SK-N-SH treated with all-trans-retinoic acid at 6 μM for 48 hours (cell line): ENCODE measurements around the gene QKI.

ENCODE experiments used
- ATAC-seq: fragments of 200-7000 bp; cut with Tn5 transposase; 3 replicates; pipeline ENCODE4 v1.9.1; 2020; ENCODE audit warnings: mild to moderate bottlenecking, moderate library complexity
- ARNTL ChIP-seq: fragments of 450-650 bp; formaldehyde crosslinking; IDR thresholded peaks from 2 replicates; pipeline ENCODE4 v1.5.0; 2020; ENCODE audit warnings: low read depth, mild to moderate bottlenecking, moderate library complexity, borderline replicate concordance
- BACH2 ChIP-seq: fragments of 250-450 bp; sonication (Bioruptor Pico); IDR thresholded peaks from 2 replicates; pipeline ENCODE4 v1.9.0; 2021; ENCODE audit warnings: mild to moderate bottlenecking, borderline replicate concordance
- CSDC2 ChIP-seq: fragments of 250-450 bp; sonication (Bioruptor Pico); IDR thresholded peaks from 2 replicates; pipeline ENCODE4 v1.5.0; 2020; ENCODE audit warnings: mild to moderate bottlenecking, moderate library complexity
- ESRRG ChIP-seq: fragments of 250-450 bp; sonication (Bioruptor Pico); IDR thresholded peaks from 2 replicates; pipeline ENCODE4 v1.6.1; 2021; ENCODE audit warnings: mild to moderate bottlenecking
- GLIS3 ChIP-seq: fragments of 250-450 bp; sonication (Bioruptor Pico); IDR thresholded peaks from 2 replicates; pipeline ENCODE4 v1.5.0; 2020; ENCODE audit warnings: mild to moderate bottlenecking, moderate library complexity
- ISL1 ChIP-seq: fragments of 250-450 bp; sonication (Bioruptor Pico); IDR thresholded peaks from 2 replicates; pipeline ENCODE4 v2.1.2; 2022; ENCODE audit warnings: mild to moderate bottlenecking, moderate library complexity
- OSR1 ChIP-seq: fragments of 250-450 bp; sonication (Bioruptor Pico); IDR thresholded peaks from 2 replicates; pipeline ENCODE4 v1.8.0; 2022; ENCODE audit warnings: moderate library complexity, mild to moderate bottlenecking, inconsistent platforms
- PPARA ChIP-seq: fragments of 250-450 bp; sonication (Bioruptor Pico); IDR thresholded peaks from 2 replicates; pipeline ENCODE4 v1.5.0; 2020; ENCODE audit warnings: mild to moderate bottlenecking, borderline replicate concordance
- RARB ChIP-seq: fragments of 250-450 bp; sonication (Bioruptor Pico); IDR thresholded peaks from 2 replicates; pipeline ENCODE4 v1.8.0; 2021; ENCODE audit warnings: mild to moderate bottlenecking, moderate library complexity
- SNAI2 ChIP-seq: fragments of 250-450 bp; sonication (Bioruptor Pico); IDR thresholded peaks from 2 replicates; pipeline ENCODE4 v1.5.0; 2020; ENCODE audit warnings: mild to moderate bottlenecking, moderate library complexity
- TOX ChIP-seq: fragments of 250-450 bp; sonication (Bioruptor Pico); IDR thresholded peaks from 2 replicates; pipeline ENCODE4 v1.8.0; 2021; ENCODE audit warnings: mild to moderate bottlenecking, moderate library complexity, borderline replicate concordance
- ZC3H10 ChIP-seq: fragments of 250-450 bp; sonication (Bioruptor Pico); IDR thresholded peaks from 2 replicates; pipeline ENCODE4 v1.5.1; 2021; ENCODE audit warnings: mild to moderate bottlenecking, moderate library complexity
- ZFP3 ChIP-seq: fragments of 250-450 bp; sonication (Bioruptor Pico); IDR thresholded peaks from 2 replicates; pipeline ENCODE4 v1.5.0; 2020; ENCODE audit warnings: mild to moderate bottlenecking, moderate library complexity
- ZFP30 ChIP-seq: fragments of 450-650 bp; formaldehyde crosslinking; IDR thresholded peaks from 2 replicates; pipeline ENCODE4 v1.5.0; 2022; ENCODE audit warnings: mild to moderate bottlenecking, moderate library complexity
- ZNF565 ChIP-seq: fragments of 450-650 bp; formaldehyde crosslinking; conservative IDR thresholded peaks from 2 replicates; pipeline ENCODE4 v1.5.0; 2020; ENCODE audit warnings: low read depth, mild to moderate bottlenecking, moderate library complexity
- ZNF70 ChIP-seq: fragments of 450-650 bp; formaldehyde crosslinking; IDR thresholded peaks from 2 replicates; pipeline ENCODE4 v1.5.0; 2020; ENCODE audit warnings: mild to moderate bottlenecking, moderate library complexity
- ZNF8 ChIP-seq: fragments of 450-650 bp; formaldehyde crosslinking; IDR thresholded peaks from 2 replicates; pipeline ENCODE4 v1.5.0; 2020; ENCODE audit warnings: mild to moderate bottlenecking, moderate library complexity
- TF ChIP-seq, protein P1 (sequence below): fragments of 250-450 bp; sonication (Bioruptor Pico); IDR thresholded peaks from 2 replicates; pipeline ENCODE4 v1.5.1; 2021; ENCODE audit warnings: mild to moderate bottlenecking, moderate library complexity
- TF ChIP-seq, protein P2 (sequence below): fragments of 250-450 bp; sonication (Bioruptor Pico); IDR thresholded peaks from 2 replicates; pipeline ENCODE4 v1.8.0; 2021; ENCODE audit warnings: low read depth, mild to moderate bottlenecking, moderate library complexity, borderline replicate concordance
- TF ChIP-seq, protein P3 (sequence below): fragments of 250-450 bp; sonication (Bioruptor Pico); IDR thresholded peaks from 2 replicates; pipeline ENCODE4 v1.8.0; 2020; ENCODE audit warnings: mild to moderate bottlenecking, moderate library complexity, borderline replicate concordance
- TF ChIP-seq, protein P4 (sequence below): fragments of 250-450 bp; sonication (Bioruptor Pico); IDR thresholded peaks from 2 replicates; pipeline ENCODE4 v1.5.0; 2020; ENCODE audit warnings: mild to moderate bottlenecking, moderate library complexity

The QKI gene

DNA sequence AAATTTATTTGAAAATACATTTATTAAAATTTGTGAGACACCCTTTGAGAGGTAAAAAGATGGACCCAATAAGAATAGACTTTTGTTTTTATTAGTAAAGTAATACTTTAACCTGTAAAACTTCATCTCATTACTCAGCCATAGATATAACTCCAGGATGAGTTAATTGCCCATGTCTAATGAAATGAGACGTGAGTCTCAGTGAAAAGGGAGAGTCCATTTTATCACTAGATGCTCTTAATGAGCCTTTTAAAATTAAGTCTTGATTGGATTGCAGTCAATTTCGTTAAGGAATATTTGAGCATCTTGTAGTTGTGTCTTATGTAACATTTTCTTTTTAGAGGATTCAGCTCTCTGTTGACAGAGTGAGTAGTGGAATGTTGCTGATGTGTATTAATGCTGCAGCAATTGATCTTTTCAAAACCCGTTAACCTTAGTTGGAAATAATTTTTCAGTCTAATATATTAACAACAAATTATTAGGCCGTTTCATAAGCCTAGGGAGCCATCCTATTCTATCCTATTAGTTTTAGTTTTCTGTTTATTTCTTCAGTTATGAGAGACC, 77.3 kb downstream of the QKI start:
- TF ChIP-seq ZFP3 (CRISPR knock-in tag) (no peak), PPARA (CRISPR knock-in tag) (no peak), CSDC2 (no peak), ZC3H10 (no peak), TOX (no peak), SNAI2 (CRISPR knock-in tag) (no peak), ARNTL (CRISPR knock-in tag) (no peak), BACH2 (CRISPR knock-in tag) (no peak), ZFP30 (CRISPR knock-in tag) (no peak)
- TF ChIP-seq, protein P1, sequence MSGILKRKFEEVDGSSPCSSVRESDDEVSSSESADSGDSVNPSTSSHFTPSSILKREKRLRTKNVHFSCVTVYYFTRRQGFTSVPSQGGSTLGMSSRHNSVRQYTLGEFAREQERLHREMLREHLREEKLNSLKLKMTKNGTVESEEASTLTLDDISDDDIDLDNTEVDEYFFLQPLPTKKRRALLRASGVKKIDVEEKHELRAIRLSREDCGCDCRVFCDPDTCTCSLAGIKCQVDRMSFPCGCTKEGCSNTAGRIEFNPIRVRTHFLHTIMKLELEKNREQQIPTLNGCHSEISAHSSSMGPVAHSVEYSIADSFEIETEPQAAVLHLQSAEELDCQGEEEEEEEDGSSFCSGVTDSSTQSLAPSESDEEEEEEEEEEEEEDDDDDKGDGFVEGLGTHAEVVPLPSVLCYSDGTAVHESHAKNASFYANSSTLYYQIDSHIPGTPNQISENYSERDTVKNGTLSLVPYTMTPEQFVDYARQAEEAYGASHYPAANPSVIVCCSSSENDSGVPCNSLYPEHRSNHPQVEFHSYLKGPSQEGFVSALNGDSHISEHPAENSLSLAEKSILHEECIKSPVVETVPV (CRISPR knock-in tag) = no peak
- TF ChIP-seq, protein P2, sequence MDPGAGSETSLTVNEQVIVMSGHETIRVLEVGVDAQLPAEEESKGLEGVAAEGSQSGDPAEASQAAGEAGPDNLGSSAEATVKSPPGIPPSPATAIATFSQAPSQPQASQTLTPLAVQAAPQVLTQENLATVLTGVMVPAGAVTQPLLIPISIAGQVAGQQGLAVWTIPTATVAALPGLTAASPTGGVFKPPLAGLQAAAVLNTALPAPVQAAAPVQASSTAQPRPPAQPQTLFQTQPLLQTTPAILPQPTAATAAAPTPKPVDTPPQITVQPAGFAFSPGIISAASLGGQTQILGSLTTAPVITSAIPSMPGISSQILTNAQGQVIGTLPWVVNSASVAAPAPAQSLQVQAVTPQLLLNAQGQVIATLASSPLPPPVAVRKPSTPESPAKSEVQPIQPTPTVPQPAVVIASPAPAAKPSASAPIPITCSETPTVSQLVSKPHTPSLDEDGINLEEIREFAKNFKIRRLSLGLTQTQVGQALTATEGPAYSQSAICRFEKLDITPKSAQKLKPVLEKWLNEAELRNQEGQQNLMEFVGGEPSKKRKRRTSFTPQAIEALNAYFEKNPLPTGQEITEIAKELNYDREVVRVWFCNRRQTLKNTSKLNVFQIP = no peak
- no peak for ATAC-seq

DNA sequence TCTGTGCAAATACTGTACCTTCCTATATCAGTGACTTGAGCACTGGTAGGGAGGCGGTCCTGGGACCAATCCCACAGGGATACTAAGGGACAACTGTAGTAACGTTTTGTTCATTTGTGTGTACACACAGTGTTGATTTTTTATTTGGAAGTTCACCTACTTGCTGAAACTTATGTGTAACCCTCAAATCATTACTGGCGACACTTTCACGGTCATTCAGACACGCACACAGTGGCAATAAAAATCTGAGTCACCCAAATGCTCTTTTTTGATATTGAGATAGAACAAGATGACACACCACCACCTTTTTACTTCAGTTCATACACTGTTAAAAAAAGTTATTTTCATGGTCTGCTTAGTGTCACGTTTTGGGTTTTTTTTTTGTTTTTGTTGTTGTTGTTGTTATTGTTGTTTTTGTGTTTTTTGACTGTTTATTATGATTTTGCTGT, 79.8 kb downstream of the QKI start:
- TF ChIP-seq OSR1 (CRISPR knock-in tag) (no peak), CSDC2 (no peak), ESRRG (CRISPR knock-in tag) (no peak)
- TF ChIP-seq, protein P1 (CRISPR knock-in tag) = no peak
- no peak for ATAC-seq

DNA sequence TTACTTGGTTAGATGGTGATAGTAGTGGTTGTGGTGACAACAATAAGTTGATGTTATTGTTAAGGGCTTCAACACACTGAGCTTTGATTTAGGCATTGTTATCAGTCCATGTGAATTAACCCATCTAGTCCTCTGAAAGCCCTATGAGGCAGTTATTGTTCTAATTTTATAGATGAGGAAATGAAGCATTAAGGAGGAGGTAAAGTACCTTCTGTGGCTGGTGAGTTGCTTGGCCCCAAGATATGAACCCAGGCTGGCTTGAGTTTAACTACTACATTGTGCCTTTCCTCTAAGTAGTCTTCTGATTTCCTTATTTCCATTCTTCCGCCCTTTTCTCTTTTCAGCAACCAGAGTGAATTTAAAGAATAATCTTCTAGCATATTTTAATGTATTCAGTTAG, 81.7 kb downstream of the QKI start:
- ATAC-seq = no peak

More for the DNA sequence above, 81.7 kb downstream of the QKI start:
- TF ChIP-seq ZNF8 = no peak
- TF ChIP-seq ARNTL (CRISPR knock-in tag) = no peak
- TF ChIP-seq, protein P1 (CRISPR knock-in tag) = no peak
- TF ChIP-seq, protein P2 = no peak
- TF ChIP-seq, protein P3, sequence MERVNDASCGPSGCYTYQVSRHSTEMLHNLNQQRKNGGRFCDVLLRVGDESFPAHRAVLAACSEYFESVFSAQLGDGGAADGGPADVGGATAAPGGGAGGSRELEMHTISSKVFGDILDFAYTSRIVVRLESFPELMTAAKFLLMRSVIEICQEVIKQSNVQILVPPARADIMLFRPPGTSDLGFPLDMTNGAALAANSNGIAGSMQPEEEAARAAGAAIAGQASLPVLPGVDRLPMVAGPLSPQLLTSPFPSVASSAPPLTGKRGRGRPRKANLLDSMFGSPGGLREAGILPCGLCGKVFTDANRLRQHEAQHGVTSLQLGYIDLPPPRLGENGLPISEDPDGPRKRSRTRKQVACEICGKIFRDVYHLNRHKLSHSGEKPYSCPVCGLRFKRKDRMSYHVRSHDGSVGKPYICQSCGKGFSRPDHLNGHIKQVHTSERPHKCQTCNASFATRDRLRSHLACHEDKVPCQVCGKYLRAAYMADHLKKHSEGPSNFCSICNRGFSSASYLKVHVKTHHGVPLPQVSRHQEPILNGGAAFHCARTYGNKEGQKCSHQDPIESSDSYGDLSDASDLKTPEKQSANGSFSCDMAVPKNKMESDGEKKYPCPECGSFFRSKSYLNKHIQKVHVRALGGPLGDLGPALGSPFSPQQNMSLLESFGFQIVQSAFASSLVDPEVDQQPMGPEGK (CRISPR knock-in tag) = no peak
- no peak for TF ChIP-seq RARB (CRISPR knock-in tag)
- TF ChIP-seq CSDC2 = no peak
- no peak for TF ChIP-seq ZNF70 (CRISPR knock-in tag)
- TF ChIP-seq ZFP30 (CRISPR knock-in tag) = no peak
- no peak for TF ChIP-seq ISL1 (CRISPR knock-in tag)
- no peak for TF ChIP-seq BACH2 (CRISPR knock-in tag)
- TF ChIP-seq OSR1 (CRISPR knock-in tag) = no peak
- TF ChIP-seq, protein P4, sequence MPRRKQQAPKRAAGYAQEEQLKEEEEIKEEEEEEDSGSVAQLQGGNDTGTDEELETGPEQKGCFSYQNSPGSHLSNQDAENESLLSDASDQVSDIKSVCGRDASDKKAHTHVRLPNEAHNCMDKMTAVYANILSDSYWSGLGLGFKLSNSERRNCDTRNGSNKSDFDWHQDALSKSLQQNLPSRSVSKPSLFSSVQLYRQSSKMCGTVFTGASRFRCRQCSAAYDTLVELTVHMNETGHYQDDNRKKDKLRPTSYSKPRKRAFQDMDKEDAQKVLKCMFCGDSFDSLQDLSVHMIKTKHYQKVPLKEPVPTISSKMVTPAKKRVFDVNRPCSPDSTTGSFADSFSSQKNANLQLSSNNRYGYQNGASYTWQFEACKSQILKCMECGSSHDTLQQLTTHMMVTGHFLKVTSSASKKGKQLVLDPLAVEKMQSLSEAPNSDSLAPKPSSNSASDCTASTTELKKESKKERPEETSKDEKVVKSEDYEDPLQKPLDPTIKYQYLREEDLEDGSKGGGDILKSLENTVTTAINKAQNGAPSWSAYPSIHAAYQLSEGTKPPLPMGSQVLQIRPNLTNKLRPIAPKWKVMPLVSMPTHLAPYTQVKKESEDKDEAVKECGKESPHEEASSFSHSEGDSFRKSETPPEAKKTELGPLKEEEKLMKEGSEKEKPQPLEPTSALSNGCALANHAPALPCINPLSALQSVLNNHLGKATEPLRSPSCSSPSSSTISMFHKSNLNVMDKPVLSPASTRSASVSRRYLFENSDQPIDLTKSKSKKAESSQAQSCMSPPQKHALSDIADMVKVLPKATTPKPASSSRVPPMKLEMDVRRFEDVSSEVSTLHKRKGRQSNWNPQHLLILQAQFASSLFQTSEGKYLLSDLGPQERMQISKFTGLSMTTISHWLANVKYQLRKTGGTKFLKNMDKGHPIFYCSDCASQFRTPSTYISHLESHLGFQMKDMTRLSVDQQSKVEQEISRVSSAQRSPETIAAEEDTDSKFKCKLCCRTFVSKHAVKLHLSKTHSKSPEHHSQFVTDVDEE (CRISPR knock-in tag) = no peak
- TF ChIP-seq GLIS3 = no peak
- TF ChIP-seq PPARA (CRISPR knock-in tag) = no peak
- no peak for TF ChIP-seq ZNF565 (CRISPR knock-in tag)
